Suprapubic skin (tissue), 4 donors: ENCODE data around the gene RNF217.

Experiments
- POLR2A ChIP-seq, 2 donors: fragments of 450-650 bp; IDR thresholded peaks; one replicate each; pipeline ENCODE4 v1.6.1; 2017; ENCODE audit warnings: antibody characterized with exemption in 2 of 2, mild to moderate bottlenecking in 2 of 2, moderate library complexity in 2 of 2
- POLR2AphosphoS5 ChIP-seq, 3 donors: sonication (generic); formaldehyde crosslinking; IDR thresholded peaks; one replicate each; pipeline ENCODE4 v1.6.1; 2017; ENCODE audit warnings: antibody characterized with exemption in 3 of 3
- TF ChIP-seq, protein P1 (sequence below), 2 donors: fragments of 200-600 bp in 1 of 2; fragments of 450-650 bp in 1 of 2; sonication (generic) in 1 of 2; IDR thresholded peaks; one replicate each; pipeline ENCODE4 v1.5.1; 2016 to 2019; ENCODE audit warnings: antibody characterized with exemption in 2 of 2, mild to moderate bottlenecking in 1 of 2, moderate library complexity in 1 of 2

DNA sequence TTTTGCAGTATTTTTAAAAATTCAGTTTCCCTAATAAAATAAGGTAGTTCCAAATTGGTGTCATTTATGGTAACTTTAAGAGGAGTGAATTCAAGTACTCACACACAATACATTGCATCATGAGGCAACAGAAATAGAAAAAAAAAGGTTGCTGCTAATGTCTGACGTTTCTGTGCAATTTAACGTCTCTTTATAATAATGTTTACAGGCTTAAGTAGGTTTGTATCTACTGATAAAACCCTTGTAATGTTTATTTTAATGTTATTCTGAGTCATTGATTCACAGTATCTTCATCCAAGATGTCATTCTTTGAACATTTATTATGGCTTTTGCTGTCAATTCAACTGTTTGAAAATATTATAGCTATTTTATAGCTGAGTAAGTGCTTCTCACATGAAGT lies 86.0 kb downstream of the RNF217 start:
- TF ChIP-seq, protein P1, sequence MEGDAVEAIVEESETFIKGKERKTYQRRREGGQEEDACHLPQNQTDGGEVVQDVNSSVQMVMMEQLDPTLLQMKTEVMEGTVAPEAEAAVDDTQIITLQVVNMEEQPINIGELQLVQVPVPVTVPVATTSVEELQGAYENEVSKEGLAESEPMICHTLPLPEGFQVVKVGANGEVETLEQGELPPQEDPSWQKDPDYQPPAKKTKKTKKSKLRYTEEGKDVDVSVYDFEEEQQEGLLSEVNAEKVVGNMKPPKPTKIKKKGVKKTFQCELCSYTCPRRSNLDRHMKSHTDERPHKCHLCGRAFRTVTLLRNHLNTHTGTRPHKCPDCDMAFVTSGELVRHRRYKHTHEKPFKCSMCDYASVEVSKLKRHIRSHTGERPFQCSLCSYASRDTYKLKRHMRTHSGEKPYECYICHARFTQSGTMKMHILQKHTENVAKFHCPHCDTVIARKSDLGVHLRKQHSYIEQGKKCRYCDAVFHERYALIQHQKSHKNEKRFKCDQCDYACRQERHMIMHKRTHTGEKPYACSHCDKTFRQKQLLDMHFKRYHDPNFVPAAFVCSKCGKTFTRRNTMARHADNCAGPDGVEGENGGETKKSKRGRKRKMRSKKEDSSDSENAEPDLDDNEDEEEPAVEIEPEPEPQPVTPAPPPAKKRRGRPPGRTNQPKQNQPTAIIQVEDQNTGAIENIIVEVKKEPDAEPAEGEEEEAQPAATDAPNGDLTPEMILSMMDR (IDR thresholded peaks at IDR 0.05): no peak
- no peak for TF ChIP-seq POLR2AphosphoS5 (IDR thresholded peaks at IDR 0.05)
- TF ChIP-seq POLR2A (IDR thresholded peaks at IDR 0.05): no peak
